Peyer's patch (tissue), 4 donors: ENCODE measurements around the gene MCTP1.

Source experiments
- POLR2A ChIP-seq, 2 donors: fragments of 450-650 bp; IDR thresholded peaks; one replicate each; pipeline ENCODE4 v1.5.1; 2017; ENCODE audit warnings: antibody characterized with exemption in 2 of 2, mild to moderate bottlenecking in 2 of 2, moderate library complexity in 2 of 2
- TF ChIP-seq, protein P1 (sequence below), 6 experiments: fragments of 450-650 bp in 4 of 6; fragments of 200-600 bp in 2 of 6; sonication (generic) in 1 of 6; IDR thresholded peaks; one replicate each; pipeline ENCODE4 v1.5.1; 2017 to 2019; ENCODE audit warnings: antibody characterized with exemption in 6 of 6, mild to moderate bottlenecking in 3 of 6, moderate library complexity in 1 of 6

DNA sequence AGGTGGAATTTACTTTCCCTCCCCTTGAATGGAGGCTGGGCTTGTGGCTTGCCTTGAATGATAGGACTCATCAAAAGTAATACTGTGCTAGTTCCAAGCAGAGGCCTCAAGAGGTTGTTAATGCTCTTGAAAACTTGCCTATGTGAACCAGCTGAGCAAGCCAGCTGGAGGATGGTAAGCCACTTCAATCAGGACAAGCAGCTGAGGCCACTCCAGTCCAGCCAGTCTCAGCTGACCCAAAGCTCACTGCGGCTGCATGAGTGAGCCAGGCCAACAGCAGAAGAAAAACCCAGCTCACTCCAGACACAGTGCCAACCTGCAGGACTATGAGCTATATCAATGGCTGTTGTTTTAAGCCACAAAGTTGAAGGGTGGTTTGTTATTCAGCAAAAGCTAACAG lies 182.8 kb downstream of the MCTP1 start:
- TF ChIP-seq POLR2A (IDR thresholded peaks at IDR 0.05) = no peak
- TF ChIP-seq, protein P1, sequence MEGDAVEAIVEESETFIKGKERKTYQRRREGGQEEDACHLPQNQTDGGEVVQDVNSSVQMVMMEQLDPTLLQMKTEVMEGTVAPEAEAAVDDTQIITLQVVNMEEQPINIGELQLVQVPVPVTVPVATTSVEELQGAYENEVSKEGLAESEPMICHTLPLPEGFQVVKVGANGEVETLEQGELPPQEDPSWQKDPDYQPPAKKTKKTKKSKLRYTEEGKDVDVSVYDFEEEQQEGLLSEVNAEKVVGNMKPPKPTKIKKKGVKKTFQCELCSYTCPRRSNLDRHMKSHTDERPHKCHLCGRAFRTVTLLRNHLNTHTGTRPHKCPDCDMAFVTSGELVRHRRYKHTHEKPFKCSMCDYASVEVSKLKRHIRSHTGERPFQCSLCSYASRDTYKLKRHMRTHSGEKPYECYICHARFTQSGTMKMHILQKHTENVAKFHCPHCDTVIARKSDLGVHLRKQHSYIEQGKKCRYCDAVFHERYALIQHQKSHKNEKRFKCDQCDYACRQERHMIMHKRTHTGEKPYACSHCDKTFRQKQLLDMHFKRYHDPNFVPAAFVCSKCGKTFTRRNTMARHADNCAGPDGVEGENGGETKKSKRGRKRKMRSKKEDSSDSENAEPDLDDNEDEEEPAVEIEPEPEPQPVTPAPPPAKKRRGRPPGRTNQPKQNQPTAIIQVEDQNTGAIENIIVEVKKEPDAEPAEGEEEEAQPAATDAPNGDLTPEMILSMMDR (IDR thresholded peaks at IDR 0.05) = no peak
